ENCODE measurements around the gene ERCC3. TPM values are rescaled to one million over a fixed set of nuclear protein-coding genes. Genes with fewer than 3 reads are reported as not detected.

The ERCC3 gene
- polyA plus RNA-seq, 2 of the 4 experiments (the other 2 are of a cell fraction), result 57.9 to 68.3 TPM

- Histone ChIP-seq H3K4me1 (no peaks in the 10 kb centered on the region), H3K27ac (no peak overlapping the region), H3K4me2 (no peak overlapping the region), H3K4me3 (no peak overlapping the region), H3K9me3 (no peaks in the 10 kb centered on the region)
- FAIRE-seq (no peak), DNase-seq (ENCODE audit: low read depth in 1 of 2, low spot score in 1 of 2) (no peak), ATAC-seq (no peak)
- no peak for TF ChIP-seq CHD2 (IDR thresholded peaks at IDR 0.05; ENCODE audit: low read length, partially characterized antibody)
- TF ChIP-seq PHF8 (IDR thresholded peaks at IDR 0.05; ENCODE audit: borderline replicate concordance, low read depth), result no peak
- peak; percentile 11 for TF ChIP-seq MAFK (IDR thresholded peaks at IDR 0.05; ENCODE audit: partially characterized antibody)
- no peak for TF ChIP-seq ELK1 (IDR thresholded peaks at IDR 0.05; ENCODE audit: low read depth, low read length)
- no peak for TF ChIP-seq RARB (CRISPR knock-in tag; IDR thresholded peaks at IDR 0.05)
- TF ChIP-seq CEBPB (IDR thresholded peaks at IDR 0.05), result no peak
- TF ChIP-seq ZSCAN20 (CRISPR knock-in tag; IDR thresholded peaks at IDR 0.05), result no peak
- no peak for TF ChIP-seq HMGXB4 (CRISPR knock-in tag; IDR thresholded peaks at IDR 0.05; ENCODE audit: borderline replicate concordance)
- CTCF ChIA-PET, result interaction anchor here (0.6 to 1.0 kb wide), 4 partner anchors 11 to 841 kb away, joined by 3 read pairs; no protein-coding TSS in a partner anchor
- WGBS (ENCODE audit: missing lambda C conversion rate), result 100% methylated on average over 2 of the region's 2 CpGs
- POLR2A ChIA-PET, result no interaction called here
Measured at GRCh38 chr2:127277028-127277427, 16.9 kb downstream of the ERCC3 start.

GRCh38 chr2:127275789-127276188, 18.2 kb downstream of the ERCC3 start:
- ChIA-PET CTCF (interaction anchor here (1.2 kb wide), 1 partner anchor 51 kb away, joined by 4 read pairs; no protein-coding TSS in a partner anchor), POLR2A (no interaction called here)
- ATAC-seq (no peak), FAIRE-seq (no peak), DNase-seq (ENCODE audit: low read depth in 1 of 2, low spot score in 1 of 2) (no peak)
- no peak overlapping the region for H3K4me3 ChIP-seq
- H3K4me1 ChIP-seq, result no peaks in the 10 kb centered on the region
- H3K9me3 ChIP-seq, result no peaks in the 10 kb centered on the region
- no peak overlapping the region for H3K4me2 ChIP-seq
- no peak overlapping the region for H3K27ac ChIP-seq
- TF ChIP-seq GATA3 (IDR thresholded peaks at IDR 0.05; ENCODE audit: borderline replicate concordance), result no peak
- no peak for TF ChIP-seq RARB (CRISPR knock-in tag; IDR thresholded peaks at IDR 0.05)
- TF ChIP-seq EP300 (IDR thresholded peaks at IDR 0.05), result no peak
- TF ChIP-seq RNF2 (IDR thresholded peaks at IDR 0.05; ENCODE audit: borderline replicate concordance, low read depth), result no peak
- WGBS (ENCODE audit: missing lambda C conversion rate), result 93% methylated on average over 9 of the region's 9 CpGs

GRCh38 chr2:127275356-127275755, 18.6 kb downstream of the ERCC3 start:
- FAIRE-seq, result no peak
- no peak for TF ChIP-seq MYC (IDR thresholded peaks at IDR 0.05; ENCODE audit: borderline replicate concordance, low read length)
- TF ChIP-seq RCOR1 (IDR thresholded peaks at IDR 0.05; ENCODE audit: low read depth, low read length), result no peak
- no peak for TF ChIP-seq PHF8 (IDR thresholded peaks at IDR 0.05; ENCODE audit: borderline replicate concordance, low read depth)
- no peak for TF ChIP-seq CHD2 (IDR thresholded peaks at IDR 0.05; ENCODE audit: low read length, partially characterized antibody)
- no peak for TF ChIP-seq RARB (CRISPR knock-in tag; IDR thresholded peaks at IDR 0.05)
- TF ChIP-seq USF2 (IDR thresholded peaks at IDR 0.05), result no peak
- TF ChIP-seq JUN (IDR thresholded peaks at IDR 0.05), result no peak
- TF ChIP-seq ZC3H11A (IDR thresholded peaks at IDR 0.05), result no peak
- no peak for TF ChIP-seq RAD21 (conservative IDR thresholded peaks at IDR 0.05 in 1 of 2, IDR thresholded peaks at IDR 0.05 in 1 of 2)
- no peak for TF ChIP-seq KDM1A (IDR thresholded peaks at IDR 0.05; ENCODE audit: low read depth)
- TF ChIP-seq REST (IDR thresholded peaks at IDR 0.05), result no peak
- CTCF ChIA-PET, result interaction anchor here (1.2 kb wide), 1 partner anchor 50 kb away, joined by 4 read pairs; no protein-coding TSS in a partner anchor
- no peak for ATAC-seq
- Histone ChIP-seq H3K4me2 (no peak overlapping the region), H3K4me3 (no peak overlapping the region), H3K4me1 (no peaks in the 10 kb centered on the region), H3K27ac (no peak overlapping the region), H3K9me3 (no peaks in the 10 kb centered on the region)
- POLR2A ChIA-PET, result no interaction called here
- WGBS (ENCODE audit: missing lambda C conversion rate), result 92% methylated on average over 3 of the region's 3 CpGs
- no peak for DNase-seq (ENCODE audit: low read depth in 1 of 2, low spot score in 1 of 2)

Data from A549 (cell line).